Right lobe of liver (tissue), 6 donors: ENCODE data around the gene SMC2. TPM values are rescaled to one million over a fixed set of nuclear protein-coding genes. Genes with fewer than 3 reads are reported as not detected.
A peak's percentile ranks its signal among the peaks of the same experiment; 100 is the strongest.

Experiments used
- ATAC-seq, 4 donors: fragments of 200-7000 bp; cut with Tn5 transposase; one replicate each; pipeline ENCODE4 v1.9.1; 2020; ENCODE audit warnings: mild to moderate bottlenecking in 4 of 4, moderate library complexity in 4 of 4
- DNase-seq, 3 donors: peaks; one replicate each; pipeline ENCODE4 v3.0.0-alpha.2; 2020
- H3K27ac ChIP-seq, 3 donors: fragments of 200-600 bp; one replicate each; pipeline ENCODE4 v1.8.0; 2022
- H3K27me3 ChIP-seq, 2 donors: fragments of 200-600 bp; one replicate each; pipeline ENCODE4 v1.8.0; 2022
- H3K36me3 ChIP-seq, 4 donors: fragments of 200-600 bp; sonication (generic) in 1 of 4; one replicate each; pipeline versions ENCODE4 v1.5.1 to v1.8.0; 2017 to 2022; ENCODE audit warnings: control low read depth in 1 of 4
- H3K4me1 ChIP-seq, 4 donors: fragments of 200-600 bp; sonication (generic) in 1 of 4; one replicate each; pipeline versions ENCODE4 v1.5.1 to v1.8.0; 2017 to 2022; ENCODE audit warnings: control low read depth in 1 of 4
- H3K4me3 ChIP-seq, 3 donors: fragments of 200-600 bp; one replicate each; pipeline ENCODE4 v1.8.0; 2022
- H3K9me3 ChIP-seq, 4 donors: fragments of 200-600 bp; sonication (generic) in 1 of 4; one replicate each; pipeline versions ENCODE4 v1.5.1 to v1.8.0; 2017 to 2022; ENCODE audit warnings: control low read depth in 1 of 4
- CTCF ChIP-seq, 4 donors: fragments of 200-600 bp in 3 of 4; fragments of 450-650 bp in 1 of 4; IDR thresholded peaks; one replicate each; pipeline versions ENCODE4 v1.5.1 to v1.8.0; 2016 to 2022; ENCODE audit warnings: antibody characterized with exemption in 4 of 4, mild to moderate bottlenecking in 2 of 4
- POLR2A ChIP-seq: fragments of 450-650 bp; IDR thresholded peaks from one replicate; pipeline ENCODE4 v1.6.1; 2017; ENCODE audit warnings: antibody characterized with exemption, mild to moderate bottlenecking
- WGBS: methylation state at CpG from one replicate; pipeline ENCODE4 v1.1.6; 2018; ENCODE audit warnings: low coverage, low lambda C conversion rate; ENCODE audit not compliant: insufficient coverage; ENCODE audit errors: missing lambda C conversion rate; 5-methylcytosine and 5-hydroxymethylcytosine counted together
- intact Hi-C, 2 donors: fragments of 100-400 bp; cut with DNase I; formaldehyde crosslinking; loops; one replicate each; pipeline versions ENCODE4 v1.11.2 to v1.14.1; 2022
- total RNA-seq, 6 experiments: library from RNA; depleted of rRNA in 2 of 6; stranded (reverse); fragments of >200 nt in 2 of 6; fragmentation: NEBNext Ultra II Directional in 3 of 6; extraction: Animal tissue kit (Norgen Biotek cat#: 25700) in 3 of 6; gene quantifications; one replicate each; pipeline versions ENCODE4 v1.1.0 to v1.2.4, GENCODE V29; 2016 to 2023
- donor health status: DM: no; HTN: yes; CAD: no.
- donor health status: DM: no; HTN: no; CAD: no.
- donor health status: DM: no; HTN: no; CAD: no.
- donor health status: DM: no; HTN: yes; CAD: no.
- donor health status: DM: no; HTN: yes; CAD: no.

Gene SMC2
- total RNA-seq, 6 experiments from 2014 or later: 2.5 to 5.8 (median 3.6) TPM

GRCh38 chr9:104092875-104093600 lies 1.1 kb upstream of the SMC2 start:
- Histone ChIP-seq H3K27me3 (no peaks in the 10 kb centered on the region), H3K4me3 (peak overlapping the region; percentile 57 to 62 (median 62)), H3K27ac (peak overlapping the region; percentile 88 to 98 (median 95)), H3K4me1 (peaks cover 0 to 13% (median 4%) of the 10 kb centered on the region in 4 donors), H3K9me3 (no peaks in the 10 kb centered on the region), H3K36me3 (no peaks in the 10 kb centered on the region)
- DNase-seq (no peak), ATAC-seq (no peak)
- 27% methylated on average over 12 of the region's 12 CpGs for WGBS
- intact Hi-C loops: no loop called here
- TF ChIP-seq POLR2A (no peak), CTCF (IDR thresholded peaks at IDR 0.05) (no peak)

DNA sequence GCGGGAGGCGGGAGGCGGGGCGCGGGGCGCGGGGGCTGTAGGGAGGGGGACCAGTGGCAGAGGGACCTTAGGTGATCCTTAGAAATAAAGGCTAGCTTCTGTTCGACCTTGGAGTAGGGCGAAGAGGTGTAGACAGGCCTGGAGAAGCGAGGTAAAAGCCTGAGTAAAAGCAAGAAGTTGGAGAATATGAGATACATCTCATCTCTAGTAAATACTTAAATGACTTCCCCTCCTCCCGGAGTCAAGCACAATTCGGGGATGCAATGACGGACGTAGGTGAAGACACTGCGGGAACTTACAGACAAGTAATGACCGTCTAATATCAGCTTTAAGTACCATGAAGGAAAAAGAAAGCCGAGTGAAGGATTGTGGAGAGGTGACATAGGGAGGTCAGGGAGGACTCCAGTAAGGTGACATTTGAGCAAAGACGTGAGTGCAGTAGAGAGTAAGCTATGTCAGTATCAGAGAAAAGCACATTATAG lies 466 bp downstream of the SMC2 start:
- DNase-seq (no peak), ATAC-seq (no peak)
- intact Hi-C loops: no loop called here
- no peaks in the 10 kb centered on the region for H3K36me3 ChIP-seq
- no peaks in the 10 kb centered on the region for H3K27me3 ChIP-seq
- H3K27ac ChIP-seq: peak overlapping the region in 2 of 3 donors; percentile 88 to 98
- H3K4me3 ChIP-seq: peak overlapping the region; percentile 57 to 62 (median 62)
- TF ChIP-seq CTCF (IDR thresholded peaks at IDR 0.05) (no peak), POLR2A (no peak)
- H3K4me1 ChIP-seq: peaks cover 0 to 13% (median 4%) of the 10 kb centered on the region in 4 donors
- no peaks in the 10 kb centered on the region for H3K9me3 ChIP-seq
- WGBS: 0% methylated on average over 18 of the region's 18 CpGs

DNA sequence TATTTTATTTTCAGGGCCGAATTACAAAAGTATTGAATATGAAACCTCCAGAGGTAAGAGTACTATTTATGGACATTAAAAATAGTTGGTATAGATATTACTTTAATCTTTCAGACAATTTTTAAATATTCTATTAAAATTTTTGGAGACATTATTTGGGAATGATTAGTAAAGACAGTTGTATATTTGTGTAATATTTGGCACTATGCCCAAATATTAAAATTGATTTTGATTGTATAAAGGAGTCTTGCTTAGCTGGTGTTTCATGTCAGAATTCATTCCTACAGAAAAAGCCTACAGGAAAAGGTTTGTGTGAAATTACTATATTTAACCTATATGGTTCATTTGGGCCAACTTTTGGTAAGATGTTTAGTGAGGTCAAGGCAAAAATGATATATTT lies 5.5 kb downstream of the SMC2 start:
- H3K4me1 ChIP-seq: peaks cover 0 to 4% (median 0%) of the 10 kb centered on the region in 4 donors
- no peaks in the 10 kb centered on the region for H3K27me3 ChIP-seq
- H3K9me3 ChIP-seq: no peaks in the 10 kb centered on the region
- no peak overlapping the region for H3K27ac ChIP-seq
- DNase-seq: no peak
- intact Hi-C loops: no loop called here
- no peak for TF ChIP-seq CTCF (IDR thresholded peaks at IDR 0.05)
- TF ChIP-seq POLR2A: no peak
- H3K4me3 ChIP-seq: no peak overlapping the region
- peaks cover 0 to 12% (median 1%) of the 10 kb centered on the region in 4 donors for H3K36me3 ChIP-seq
- no peak for ATAC-seq
- WGBS: 93% methylated on average over 1 of the region's 1 CpG

DNA sequence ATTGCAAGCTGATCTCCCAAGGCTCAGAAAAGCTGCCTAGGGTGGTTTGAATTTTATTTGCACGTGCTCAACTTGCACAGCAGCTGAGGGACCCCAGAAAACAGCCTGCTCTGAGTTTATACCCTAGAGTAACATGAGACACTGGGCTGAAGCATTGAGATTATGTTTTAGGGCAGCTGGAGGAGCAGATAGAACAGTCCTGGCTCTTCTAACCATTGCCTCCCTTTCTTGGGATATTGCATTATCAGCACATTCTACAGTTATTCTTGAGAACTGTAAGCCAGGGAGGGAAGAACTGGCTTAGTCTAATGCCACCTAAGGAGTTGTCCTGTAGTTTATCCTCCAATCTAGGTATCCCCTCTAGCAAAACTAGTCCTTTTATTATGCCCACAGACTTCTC lies 10.3 kb downstream of the SMC2 start:
- H3K4me1 ChIP-seq: no peaks in the 10 kb centered on the region
- 100% methylated on average over 1 of the region's 1 CpG for WGBS
- no peaks in the 10 kb centered on the region for H3K9me3 ChIP-seq
- DNase-seq (no peak), ATAC-seq (no peak)
- no peaks in the 10 kb centered on the region for H3K27me3 ChIP-seq
- peaks cover 0 to 12% (median 1%) of the 10 kb centered on the region in 4 donors for H3K36me3 ChIP-seq
- no peak overlapping the region for H3K4me3 ChIP-seq
- intact Hi-C loops: no loop called here
- TF ChIP-seq POLR2A (no peak), CTCF (IDR thresholded peaks at IDR 0.05) (no peak)
- H3K27ac ChIP-seq: no peak overlapping the region
